Dermis blood vessel endothelial cell (primary cell): Measurements from ENCODE around the gene MGAT5B. TPM values are rescaled to one million over a fixed set of nuclear protein-coding genes. Genes with fewer than 3 reads are reported as not detected.

Experiments
- DNase-seq: peaks from one replicate; pipeline ENCODE4 v3.0.0; 2010
- total RNA-seq: library from RNA; depleted of rRNA; stranded (reverse); fragments of >200 nt; gene quantifications from 2 replicates; pipeline ENCODE4 v1.2.3, GENCODE V29; 2014

Gene MGAT5B
- total RNA-seq, 1 donor from 2014 or later = 0.34 TPM

DNA sequence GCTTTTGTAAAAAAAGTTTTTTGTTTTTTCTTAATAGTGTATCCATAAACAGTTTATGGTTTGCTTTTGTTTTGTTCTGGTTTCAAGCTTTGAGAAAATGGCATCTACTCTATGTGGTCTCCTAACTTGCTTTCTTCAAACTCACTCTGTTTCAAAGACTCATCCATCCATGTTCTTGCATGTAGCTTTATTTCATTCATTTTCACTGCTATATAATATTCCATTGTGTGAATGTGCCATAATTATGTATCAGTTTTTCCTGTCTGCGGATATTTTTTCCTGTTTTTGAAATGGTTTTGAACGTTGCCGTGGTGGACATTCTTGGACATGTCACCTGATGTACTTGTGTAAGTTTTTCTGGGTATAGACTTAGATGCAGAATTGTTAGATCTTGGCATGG, 39.1 kb downstream of the MGAT5B start:
- no peak for DNase-seq

GRCh38 chr17:76909971-76910760, 42.0 kb downstream of the MGAT5B start:
- DNase-seq = peak; percentile 62

- no peak for DNase-seq
These were observed 43.3 kb downstream of the MGAT5B start for GRCh38 chr17:76911299-76912017.

DNA sequence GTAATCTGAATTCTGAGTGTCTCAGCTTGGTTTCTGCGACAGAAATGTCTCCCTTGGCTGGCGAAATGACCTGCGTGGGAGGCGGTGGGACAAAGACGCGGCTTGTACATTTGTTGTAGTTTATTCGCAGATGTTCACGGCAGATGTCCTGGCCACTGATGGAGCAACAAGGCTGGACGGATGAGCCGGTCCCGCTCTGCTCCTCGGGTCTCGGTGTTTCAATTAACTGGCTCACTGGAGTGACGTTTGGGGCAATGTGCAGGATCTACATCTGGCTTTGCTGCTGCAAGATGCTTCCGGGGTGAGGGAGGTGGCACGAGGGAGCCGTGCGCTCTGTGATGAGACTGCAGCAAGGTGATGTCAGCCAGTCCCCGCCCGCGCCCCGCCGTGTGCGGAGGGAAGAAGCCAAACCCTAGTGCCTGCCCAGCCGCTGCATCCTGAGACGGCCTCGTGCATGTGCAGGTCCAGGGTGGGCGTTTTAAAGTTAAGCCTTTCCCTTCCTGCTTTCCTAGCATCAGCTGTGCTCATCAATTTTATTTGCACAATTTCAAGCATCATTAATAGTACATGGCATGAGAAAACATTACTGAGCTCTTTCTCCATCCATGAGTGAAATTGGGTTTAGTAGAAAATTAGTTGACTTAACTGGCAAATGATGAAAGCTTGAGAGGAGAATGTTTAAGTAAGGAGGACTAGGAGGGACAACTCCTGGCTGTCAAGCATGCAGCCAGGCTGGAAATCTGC, 44.4 kb downstream of the MGAT5B start:
- no peak for DNase-seq

- no peak for DNase-seq
These were observed 46.7 kb downstream of the MGAT5B start for GRCh38 chr17:76914937-76915336.

DNA sequence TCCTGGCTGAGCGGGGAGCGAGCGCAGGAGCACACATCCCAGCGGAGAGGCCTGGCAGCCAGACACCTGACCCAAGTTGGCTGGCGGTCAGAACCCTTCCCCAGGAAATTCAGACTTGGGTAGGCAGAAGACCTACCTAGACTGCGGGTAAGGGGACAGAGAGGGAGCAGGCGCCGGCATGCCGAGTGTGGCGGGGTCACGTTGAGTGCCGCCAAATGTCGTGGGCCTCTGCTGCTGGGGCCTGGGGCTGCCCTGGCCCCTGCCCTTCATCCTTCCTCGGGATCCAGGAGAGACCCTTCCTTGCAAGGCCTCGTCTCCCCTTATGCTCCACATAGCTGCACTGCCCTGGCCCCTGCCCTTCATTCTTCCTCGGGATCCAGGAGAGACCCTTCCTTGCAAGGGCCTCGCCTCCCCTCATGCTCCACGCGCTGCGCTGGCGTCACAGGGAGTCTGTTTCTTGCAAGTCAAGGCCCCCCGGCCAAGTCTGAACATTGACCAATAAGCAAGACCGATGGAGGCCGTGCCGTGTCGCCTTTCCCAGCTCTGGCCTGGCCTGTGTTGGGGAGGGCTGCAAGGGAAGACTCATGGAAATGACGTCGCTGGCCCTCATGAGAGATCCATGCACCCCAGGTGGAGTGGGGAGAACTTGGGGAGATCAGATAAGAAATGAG, 47.8 kb downstream of the MGAT5B start:
- DNase-seq = no peak

DNA sequence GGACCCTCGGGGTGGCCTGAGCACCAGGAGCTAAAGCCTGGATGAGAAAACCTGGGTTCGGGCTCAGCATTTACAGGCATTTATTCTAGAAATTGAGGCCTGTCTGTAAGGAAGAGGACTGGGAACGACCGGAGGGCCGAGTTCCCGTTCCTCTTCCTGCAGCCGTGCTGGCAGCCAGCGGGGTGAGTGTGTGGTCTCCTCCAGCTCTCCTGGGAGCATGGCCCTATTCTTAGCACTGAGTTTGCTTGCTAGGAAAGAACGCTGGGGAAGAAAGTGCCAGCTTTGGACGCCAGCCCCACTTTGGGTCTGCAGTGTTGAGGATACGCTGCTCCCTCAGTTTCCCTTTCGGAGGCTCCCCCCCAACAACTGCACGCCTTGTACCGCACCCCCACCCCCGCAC, 49.6 kb downstream of the MGAT5B start:
- DNase-seq = no peak

DNA sequence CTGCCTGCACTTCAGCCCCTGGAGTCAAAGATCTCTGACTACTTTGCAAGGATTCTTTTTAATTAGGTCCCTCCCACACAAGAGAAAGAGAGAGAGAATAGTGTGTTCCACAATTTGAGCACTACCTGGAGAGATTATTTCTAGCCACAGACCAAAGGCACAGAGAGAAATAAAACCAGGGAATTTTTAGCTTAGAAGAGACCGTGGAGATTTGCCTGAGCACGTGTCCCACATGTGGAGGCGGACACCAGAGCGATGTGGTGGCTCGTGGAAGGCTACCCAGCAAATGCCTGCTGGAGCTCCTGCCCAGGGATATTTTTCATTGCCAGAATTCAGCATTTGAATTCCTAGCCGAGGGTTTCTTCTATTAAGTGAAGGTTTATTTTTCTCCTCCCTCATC, 50.6 kb downstream of the MGAT5B start:
- DNase-seq = no peak

GRCh38 chr17:76920364-76921139, 52.3 kb downstream of the MGAT5B start:
- DNase-seq = no peak

DNA sequence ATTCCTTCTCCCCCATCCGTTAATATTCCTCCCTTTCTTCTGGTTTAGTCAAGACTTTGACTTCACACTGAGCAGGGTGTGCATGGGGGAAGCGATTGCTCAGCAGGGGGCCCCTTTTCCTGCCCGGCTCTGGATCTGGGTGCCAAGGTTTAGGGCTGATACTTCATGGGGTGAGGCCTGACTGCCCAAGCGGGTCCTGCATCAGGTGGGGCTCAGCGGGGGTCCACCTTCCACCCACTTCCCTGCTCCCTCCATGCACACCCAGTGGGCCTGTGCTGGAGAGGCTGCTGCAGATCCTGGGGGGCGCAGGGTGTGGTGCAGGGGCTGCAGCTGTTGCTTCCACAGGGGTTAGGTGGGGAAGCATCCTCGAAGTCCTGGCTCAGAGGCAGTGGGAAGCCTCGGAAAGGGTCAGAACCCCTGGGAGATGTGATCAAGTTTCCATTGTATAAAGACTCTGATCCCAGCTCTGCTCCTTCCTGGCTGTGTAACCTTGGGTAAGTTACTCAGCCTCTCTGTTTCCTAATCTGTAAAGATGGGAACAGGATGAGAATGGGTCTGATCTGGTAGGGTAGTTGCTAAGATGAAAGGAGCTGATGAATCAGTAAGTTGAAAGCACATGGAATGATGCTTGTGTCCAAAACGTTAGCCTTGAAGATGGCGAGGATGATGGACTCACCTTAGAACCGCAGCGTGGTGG, 53.3 kb downstream of the MGAT5B start:
- no peak for DNase-seq

- DNase-seq = no peak
These were observed 53.9 kb downstream of the MGAT5B start for GRCh38 chr17:76922084-76922483.

GRCh38 chr17:76922967-76923366, 54.8 kb downstream of the MGAT5B start:
- no peak for DNase-seq

DNA sequence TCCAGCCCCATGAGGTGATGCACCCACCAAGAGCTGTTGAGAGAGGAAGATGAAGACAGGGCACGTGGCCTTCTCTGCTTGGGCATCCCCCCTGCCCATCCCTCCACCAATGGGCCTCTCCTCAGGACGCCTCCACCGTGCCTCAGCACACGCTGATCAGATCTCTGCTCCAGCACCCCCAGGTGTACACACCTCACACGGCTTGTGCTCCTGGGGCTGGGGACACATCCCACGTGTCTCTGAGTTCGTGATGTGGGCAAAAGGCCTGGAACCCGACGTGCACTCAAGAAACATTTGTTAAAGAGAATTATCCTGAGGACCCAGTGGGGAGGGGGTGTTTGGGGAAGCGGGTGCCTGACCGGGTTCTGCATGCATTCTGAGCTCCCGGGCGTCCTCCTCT, 55.3 kb downstream of the MGAT5B start:
- no peak for DNase-seq

DNA sequence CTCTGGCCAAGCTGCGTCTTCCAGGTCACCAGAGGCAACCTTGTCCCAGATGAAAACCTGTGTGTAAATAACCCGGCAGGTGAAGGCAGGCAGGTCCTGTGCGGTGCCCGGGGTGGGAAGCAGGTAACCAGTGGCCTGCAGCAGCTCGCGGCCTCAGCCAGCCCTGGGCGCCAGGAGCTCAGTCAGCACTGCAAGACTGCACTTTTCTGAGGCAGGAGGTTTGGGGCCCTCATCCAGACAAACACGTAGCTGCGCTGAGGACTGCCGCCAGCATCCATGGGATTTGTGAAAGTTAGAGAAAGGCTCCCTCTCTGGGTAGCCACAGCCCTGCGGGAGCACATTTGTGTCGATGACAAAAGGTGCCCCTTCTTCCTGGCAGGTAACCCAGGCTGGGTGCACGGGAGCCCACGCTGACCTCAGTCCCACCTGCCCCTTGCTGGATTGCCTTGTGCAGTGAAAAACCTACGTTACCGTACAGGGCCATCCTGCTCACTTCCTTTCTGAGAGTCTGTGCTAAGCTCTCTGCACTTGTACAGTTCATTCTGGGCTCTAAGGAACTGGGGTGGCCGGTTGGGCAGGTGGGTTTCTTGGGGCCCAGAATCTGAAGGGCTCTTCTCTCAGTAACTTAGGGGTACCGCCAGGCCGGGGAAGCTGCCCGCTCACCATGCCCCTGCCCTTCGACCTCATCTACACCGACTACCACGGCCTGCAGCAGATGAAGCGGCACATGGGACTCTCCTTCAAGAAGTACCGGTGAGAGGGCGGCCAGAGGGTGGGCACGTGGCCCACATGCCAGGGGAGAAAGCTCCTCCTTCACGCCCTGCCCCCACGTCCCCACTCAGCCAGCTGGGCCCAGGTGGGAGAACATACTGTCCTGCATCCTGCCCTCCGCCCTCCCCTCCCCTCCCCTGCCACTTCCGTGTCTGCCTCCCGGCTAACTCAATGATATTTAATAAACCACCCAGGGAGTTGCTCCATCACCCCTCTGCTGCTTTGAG, 56.4 kb downstream of the MGAT5B start:
- no peak for DNase-seq

DNA sequence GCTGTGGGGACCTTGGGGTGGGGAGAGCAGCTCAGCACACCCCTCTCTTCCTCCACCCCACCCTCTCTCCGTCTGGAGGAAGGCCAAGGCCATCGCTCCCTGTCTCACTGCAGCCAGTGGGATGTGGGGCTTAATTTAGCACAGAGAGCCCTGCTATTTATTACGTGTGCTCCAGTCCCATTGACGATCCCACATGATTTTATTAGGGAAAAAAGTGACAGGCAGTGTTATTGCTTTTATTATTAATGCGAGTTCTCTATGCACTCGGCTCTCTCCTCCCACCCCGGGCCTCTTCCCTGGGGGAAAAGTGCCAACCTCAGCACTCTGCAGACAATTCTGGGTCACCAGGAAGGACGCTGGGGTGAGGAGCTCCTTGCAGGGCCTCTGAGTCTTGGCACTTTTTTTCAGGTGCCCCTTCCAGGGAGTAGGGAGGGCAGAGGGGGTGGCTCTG, 57.3 kb downstream of the MGAT5B start:
- DNase-seq = no peak

- no peak for DNase-seq
These were observed 58.1 kb downstream of the MGAT5B start for GRCh38 chr17:76926237-76926866.

GRCh38 chr17:76927577-76927976, 59.4 kb downstream of the MGAT5B start:
- no peak for DNase-seq

- no peak for DNase-seq
These were observed 59.8 kb downstream of the MGAT5B start for GRCh38 chr17:76927982-76928381.

DNA sequence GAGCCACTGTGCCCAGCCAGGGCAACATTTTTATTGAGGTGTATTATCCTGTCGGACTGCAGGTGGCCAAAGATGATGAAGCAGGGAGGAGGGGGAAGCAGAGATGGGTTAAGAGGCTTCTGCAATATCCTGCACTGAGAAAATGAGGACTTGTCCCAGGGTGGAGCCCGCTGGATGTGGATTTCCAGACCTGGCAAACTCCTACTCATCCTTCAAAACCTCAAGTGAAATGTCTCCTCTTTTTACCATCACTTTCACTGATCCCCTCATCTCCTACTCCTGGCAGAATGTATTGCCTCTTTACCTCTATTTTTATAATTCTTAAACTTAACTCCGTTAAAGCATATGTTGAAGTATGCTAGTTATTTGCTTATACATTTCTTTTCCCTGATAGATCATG, 60.9 kb downstream of the MGAT5B start:
- no peak for DNase-seq

GRCh38 chr17:76929601-76930000, 61.4 kb downstream of the MGAT5B start:
- DNase-seq = no peak
